MCF 10A (cell line): ENCODE measurements around the gene MET. TPM values are rescaled to one million over a fixed set of nuclear protein-coding genes. Genes with fewer than 3 reads are reported as not detected.

Source experiments
- BruUV-seq: library from RNA; stranded (reverse); fragments of 400-500 nt; replicated peaks from 2 replicates; lab custom pipeline; 2021; lab: Mats Ljungman, UMichigan
- CTCF ChIA-PET: fragments of 300-600 bp; sonication (Branson Sonifier 250); formaldehyde crosslinking; extraction: SDS; loops from one replicate; lab custom pipeline; 2021; ENCODE audit warnings: antibody characterized with exemption, inconsistent platforms; lab: Yijun Ruan, JAX
- POLR2A ChIA-PET: fragments of 300-600, 350-650 bp; sonication (Branson Sonifier 250); formaldehyde crosslinking; extraction: SDS; loops from one replicate; lab custom pipeline; 2020; ENCODE audit warnings: antibody characterized with exemption, inconsistent platforms; lab: Yijun Ruan, JAX
- DNase-seq: peaks from one replicate; pipeline ENCODE4 v3.0.0-alpha.2; 2018; ENCODE audit not compliant: unreplicated experiment
- H3K27ac Mint-ChIP-seq: one replicate; pipeline ENCODE4 v1.8.0; 2022; ENCODE audit warnings: mild to moderate bottlenecking, low read depth, mixed read lengths; ENCODE audit not compliant: unreplicated experiment
- H3K27me3 Mint-ChIP-seq: one replicate; pipeline ENCODE4 v1.8.0; 2022; ENCODE audit warnings: mixed read lengths; ENCODE audit not compliant: insufficient read depth, unreplicated experiment
- H3K36me3 Mint-ChIP-seq: one replicate; pipeline ENCODE4 v1.8.0; 2022; ENCODE audit warnings: mild to moderate bottlenecking, moderate library complexity, mixed read lengths; ENCODE audit not compliant: insufficient read depth, unreplicated experiment
- H3K4me1 Mint-ChIP-seq: one replicate; pipeline ENCODE4 v1.8.0; 2022; ENCODE audit warnings: mixed read lengths; ENCODE audit not compliant: insufficient read depth, unreplicated experiment
- H3K4me3 Mint-ChIP-seq: one replicate; pipeline ENCODE4 v1.8.0; 2022; ENCODE audit warnings: mild to moderate bottlenecking, moderate library complexity, mixed read lengths; ENCODE audit not compliant: unreplicated experiment
- H3K9me3 Mint-ChIP-seq: one replicate; pipeline ENCODE4 v1.8.0; 2022; ENCODE audit warnings: mixed read lengths; ENCODE audit not compliant: unreplicated experiment
- CTCF ChIP-seq: fragments of 200-600 bp; IDR thresholded peaks from one replicate; pipeline ENCODE4 v1.8.0; 2022; ENCODE audit warnings: antibody characterized with exemption, mild to moderate bottlenecking; ENCODE audit not compliant: unreplicated experiment
- intact Hi-C: fragments of 100-400 bp; cut with micrococcal nuclease; formaldehyde crosslinking; loops from 2 replicates; pipeline ENCODE4 v1.14.1; 2022
- total RNA-seq: library from RNA; stranded (reverse); gene quantifications from 2 replicates; pipeline ENCODE4 v1.2.3, GENCODE V29; 2022

Gene MET
- total RNA-seq, 1 experiment from 2014 or later = 129 TPM

GRCh38 chr7:116734710-116735109, 62.7 kb downstream of the MET start:
- no TSS peak for BruUV-seq
- H3K36me3 Mint-ChIP-seq = peaks cover 47% of the 10 kb centered on the region
- DNase-seq = no peak
- intact Hi-C loops = no loop called here
- no peak overlapping the region for H3K27ac Mint-ChIP-seq
- H3K4me1 Mint-ChIP-seq = peaks cover 29% of the 10 kb centered on the region
- no peak overlapping the region for H3K4me3 Mint-ChIP-seq
- CTCF ChIA-PET = interaction anchor here (1.0 kb wide), 1 partner anchor 67 kb away, joined by 4 read pairs; no protein-coding TSS in a partner anchor
- H3K27me3 Mint-ChIP-seq = no peaks in the 10 kb centered on the region
- POLR2A ChIA-PET = interaction anchor here (1.9 kb wide), 1 partner anchor 18 kb away, joined by 6 read pairs; no protein-coding TSS in a partner anchor
- no peaks in the 10 kb centered on the region for H3K9me3 Mint-ChIP-seq
- no peak for TF ChIP-seq CTCF

GRCh38 chr7:116736927-116737715, 65.1 kb downstream of the MET start:
- H3K4me1 Mint-ChIP-seq = peaks cover 23% of the 10 kb centered on the region
- no peak for TF ChIP-seq CTCF
- H3K36me3 Mint-ChIP-seq = peaks cover 51% of the 10 kb centered on the region

GRCh38 chr7:116738378-116738777, 66.4 kb downstream of the MET start:
- BruUV-seq = no TSS peak
- H3K9me3 Mint-ChIP-seq = no peaks in the 10 kb centered on the region
- CTCF ChIA-PET = interaction anchor here (0.7 kb wide), 1 partner anchor 31 kb away, joined by 3 read pairs; no protein-coding TSS in a partner anchor
- no peak for DNase-seq
- no peak overlapping the region for H3K27ac Mint-ChIP-seq
- H3K27me3 Mint-ChIP-seq = no peaks in the 10 kb centered on the region
- intact Hi-C loops = no loop called here
- POLR2A ChIA-PET = interaction anchor here (0.6 to 1.8 kb wide), 2 partner anchors 38 to 81 kb away, joined by 3 to 4 read pairs; no protein-coding TSS in a partner anchor
- H3K36me3 Mint-ChIP-seq = peaks cover 52% of the 10 kb centered on the region
- TF ChIP-seq CTCF = no peak
- peaks cover 17% of the 10 kb centered on the region for H3K4me1 Mint-ChIP-seq
- H3K4me3 Mint-ChIP-seq = no peak overlapping the region

More at GRCh38 chr7:116736927-116737715, 65.1 kb downstream of the MET start:
- DNase-seq = no peak
- ChIA-PET CTCF (interaction anchor here (0.6 to 1.7 kb wide), 3 partner anchors 10 to 48 kb away, joined by 3 to 4 read pairs (median 3); no protein-coding TSS in a partner anchor), POLR2A (interaction anchor here (0.9 to 1.8 kb wide), 2 partner anchors 39 to 69 kb away, joined by 3 read pairs; no protein-coding TSS in a partner anchor)
- intact Hi-C loops = no loop called here
- H3K4me3 Mint-ChIP-seq = no peak overlapping the region
- H3K27ac Mint-ChIP-seq = no peak overlapping the region
- no peaks in the 10 kb centered on the region for H3K27me3 Mint-ChIP-seq
- H3K9me3 Mint-ChIP-seq = no peaks in the 10 kb centered on the region
- BruUV-seq = no TSS peak

- Mint-ChIP-seq H3K27ac (no peak overlapping the region), H3K4me1 (peaks cover 17% of the 10 kb centered on the region), H3K4me3 (no peak overlapping the region), H3K36me3 (peaks cover 58% of the 10 kb centered on the region), H3K27me3 (no peaks in the 10 kb centered on the region), H3K9me3 (no peaks in the 10 kb centered on the region)
- ChIA-PET POLR2A (interaction anchor here (0.7 to 1.8 kb wide), 3 partner anchors 22 to 37 kb away, joined by 3 read pairs; no protein-coding TSS in a partner anchor), CTCF (interaction anchor here (0.7 kb wide), 2 partner anchors 22 to 26 kb away, joined by 3 read pairs; no protein-coding TSS in a partner anchor)
- no peak for TF ChIP-seq CTCF
- BruUV-seq = no TSS peak
- intact Hi-C loops = no loop called here
- DNase-seq = no peak
Measured at GRCh38 chr7:116739307-116739706, 67.3 kb downstream of the MET start.
